Glutamatergic neuron (in vitro differentiated cells): ENCODE measurements around the gene HMGA1. TPM values are rescaled to one million over a fixed set of nuclear protein-coding genes. Genes with fewer than 3 reads are reported as not detected.

Experiments
- DNase-seq: peaks from one replicate; pipeline ENCODE4 v3.0.0; 2022
- H3K27ac Mint-ChIP-seq: one replicate; pipeline ENCODE4 v1.8.0; 2020; ENCODE audit warnings: mild to moderate bottlenecking, mixed read lengths, inconsistent platforms; ENCODE audit not compliant: unreplicated experiment
- H3K27me3 Mint-ChIP-seq: one replicate; pipeline ENCODE4 v1.8.0; 2020; ENCODE audit warnings: mild to moderate bottlenecking, moderate library complexity, mixed read lengths, inconsistent platforms; ENCODE audit not compliant: unreplicated experiment
- H3K36me3 Mint-ChIP-seq: one replicate; pipeline ENCODE4 v1.8.0; 2020; ENCODE audit warnings: mild to moderate bottlenecking, mixed read lengths, inconsistent platforms; ENCODE audit not compliant: unreplicated experiment
- H3K4me1 Mint-ChIP-seq: one replicate; pipeline ENCODE4 v1.8.0; 2020; ENCODE audit warnings: mild to moderate bottlenecking, low read depth, mixed read lengths, inconsistent platforms; ENCODE audit not compliant: unreplicated experiment
- H3K4me3 Mint-ChIP-seq: one replicate; pipeline ENCODE4 v1.8.0; 2020; ENCODE audit warnings: mild to moderate bottlenecking, mixed read lengths, inconsistent platforms; ENCODE audit not compliant: unreplicated experiment
- H3K9me3 Mint-ChIP-seq: one replicate; pipeline ENCODE4 v1.8.0; 2020; ENCODE audit warnings: mild to moderate bottlenecking, moderate library complexity, mixed read lengths, inconsistent platforms; ENCODE audit not compliant: unreplicated experiment
- CTCF ChIP-seq: fragments of 200-600 bp; sonication (generic); IDR thresholded peaks from one replicate; pipeline ENCODE4 v1.5.0; 2021; ENCODE audit not compliant: partially characterized antibody, unreplicated experiment
- total RNA-seq: library from RNA; stranded (reverse); fragmentation: NEBNext Ultra II Directional; extraction: Animal tissue kit (Norgen Biotek cat#: 25700); gene quantifications from one replicate; pipeline ENCODE4 v1.2.1, GENCODE V29; 2021; ENCODE audit not compliant: unreplicated experiment

Gene HMGA1
- total RNA-seq, 1 donor from 2014 or later: 322 TPM

- Mint-ChIP-seq H3K36me3 (peaks cover 4% of the 10 kb centered on the region), H3K27ac (no peak overlapping the region), H3K4me3 (no peak overlapping the region), H3K4me1 (peaks cover 6% of the 10 kb centered on the region), H3K27me3 (peaks cover 4% of the 10 kb centered on the region), H3K9me3 (peaks cover 8% of the 10 kb centered on the region)
- no peak for TF ChIP-seq CTCF
- DNase-seq: no peak
These were observed 34.1 kb upstream of the HMGA1 start for GRCh38 chr6:34202329-34203201.

- Mint-ChIP-seq H3K4me3 (no peak overlapping the region), H3K27ac (no peak overlapping the region), H3K27me3 (peaks cover 4% of the 10 kb centered on the region), H3K9me3 (peaks cover 8% of the 10 kb centered on the region), H3K4me1 (no peaks in the 10 kb centered on the region), H3K36me3 (peaks cover 4% of the 10 kb centered on the region)
- TF ChIP-seq CTCF: no peak
- no peak for DNase-seq
These were observed 32.0 kb upstream of the HMGA1 start for GRCh38 chr6:34204693-34205092.

- Mint-ChIP-seq H3K9me3 (peaks cover 6% of the 10 kb centered on the region), H3K36me3 (no peaks in the 10 kb centered on the region), H3K27ac (no peak overlapping the region), H3K4me3 (no peak overlapping the region), H3K4me1 (no peaks in the 10 kb centered on the region), H3K27me3 (peaks cover 4% of the 10 kb centered on the region)
- DNase-seq: no peak
- no peak for TF ChIP-seq CTCF
These were observed 31.2 kb upstream of the HMGA1 start for GRCh38 chr6:34205466-34205865.

- Mint-ChIP-seq H3K4me3 (no peak overlapping the region), H3K27ac (no peak overlapping the region), H3K27me3 (peaks cover 4% of the 10 kb centered on the region), H3K9me3 (peaks cover 6% of the 10 kb centered on the region), H3K4me1 (no peaks in the 10 kb centered on the region), H3K36me3 (no peaks in the 10 kb centered on the region)
- DNase-seq: no peak
- no peak for TF ChIP-seq CTCF
These were observed 30.8 kb upstream of the HMGA1 start for GRCh38 chr6:34205916-34206315.

- H3K27ac Mint-ChIP-seq: no peak overlapping the region
- H3K36me3 Mint-ChIP-seq: no peaks in the 10 kb centered on the region
- no peak for TF ChIP-seq CTCF
- no peaks in the 10 kb centered on the region for H3K4me1 Mint-ChIP-seq
- H3K9me3 Mint-ChIP-seq: peaks cover 4% of the 10 kb centered on the region
- peaks cover 2% of the 10 kb centered on the region for H3K27me3 Mint-ChIP-seq
- H3K4me3 Mint-ChIP-seq: no peak overlapping the region
- DNase-seq: no peak
These were observed 29.9 kb upstream of the HMGA1 start for GRCh38 chr6:34206726-34207125.
